HUES6 (cell line): Measurements from ENCODE around the gene C4BPB.

Experiments
- H3K27ac ChIP-seq: 2 replicates; pipeline ENCODE4 v1.7.0; 2013; ENCODE audit warnings: low read depth, mild to moderate bottlenecking, low read length, inconsistent platforms
- H3K27me3 ChIP-seq: 2 replicates; pipeline ENCODE4 v1.6.1; 2013; ENCODE audit warnings: low read length; ENCODE audit not compliant: control insufficient read depth, insufficient read depth
- H3K36me3 ChIP-seq: 2 replicates; pipeline ENCODE4 v1.6.1; 2013; ENCODE audit warnings: low read length; ENCODE audit not compliant: control insufficient read depth, insufficient read depth
- H3K4me1 ChIP-seq: 2 replicates; pipeline ENCODE4 v1.6.1; 2013; ENCODE audit warnings: low read length; ENCODE audit not compliant: control insufficient read depth, insufficient read depth
- H3K4me3 ChIP-seq: 2 replicates; pipeline ENCODE4 v1.5.1; 2013; ENCODE audit warnings: low read depth, low read length
- H3K9ac ChIP-seq: one replicate; pipeline ENCODE4 v1.6.1; 2013; ENCODE audit warnings: mild to moderate bottlenecking, low read length
- H3K9me3 ChIP-seq: 2 replicates; pipeline ENCODE4 v1.6.1; 2013; ENCODE audit warnings: low read depth, low read length; ENCODE audit not compliant: control insufficient read depth, insufficient read depth

The C4BPB gene

DNA sequence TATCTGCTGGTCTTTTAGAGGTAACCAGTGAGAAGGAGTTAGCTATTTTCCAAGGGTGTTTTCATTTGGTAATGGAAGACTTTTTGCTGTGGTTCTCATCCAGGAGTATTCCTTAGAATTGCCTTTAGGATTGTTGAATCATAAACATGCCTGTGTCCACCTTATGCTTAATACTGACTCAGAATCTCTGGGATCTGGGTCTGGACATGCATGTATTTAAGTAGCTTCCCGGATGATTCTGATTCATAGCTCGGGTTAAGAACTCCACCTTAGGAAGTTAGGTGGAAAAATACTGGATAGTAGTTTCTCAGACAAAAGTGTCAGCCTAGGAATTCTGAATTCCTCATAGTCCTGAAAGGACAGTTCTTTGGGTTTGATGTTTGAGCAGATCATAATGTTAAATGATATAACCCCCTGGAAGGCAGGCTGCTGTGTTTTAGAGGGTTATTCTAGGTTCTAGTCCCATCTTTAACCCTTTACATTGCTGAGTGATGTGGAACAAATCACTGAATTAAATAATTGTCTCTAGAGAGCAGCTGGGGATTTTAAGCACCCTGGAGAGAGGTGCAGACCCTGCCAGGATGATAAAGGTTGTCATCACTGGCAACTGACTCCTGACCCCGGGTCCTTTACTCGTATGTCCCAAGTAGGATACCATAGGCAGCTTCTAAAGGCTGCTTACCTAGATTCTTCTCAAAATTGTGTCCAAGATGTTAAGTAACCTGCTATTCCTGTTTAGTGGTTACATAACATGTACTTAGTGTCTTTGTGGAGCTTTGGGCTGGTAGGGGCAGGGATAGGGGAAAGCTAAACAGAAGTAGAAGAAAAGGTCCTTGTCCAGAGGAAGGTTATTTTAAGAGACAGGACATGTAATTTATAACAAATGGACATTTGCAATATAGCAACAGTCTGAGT is 14.5 kb upstream of the C4BPB start:
- 0 out of 2 replicates have a peak, but pooled peaks cover 4% of the 10 kb centered on the region for H3K4me1 ChIP-seq
- H3K27ac ChIP-seq: no peak overlapping the region
- peaks cover 46% of the 10 kb centered on the region for H3K36me3 ChIP-seq
- H3K4me3 ChIP-seq: no peak overlapping the region
- H3K27me3 ChIP-seq: no peaks in the 10 kb centered on the region
- no peaks in the 10 kb centered on the region for H3K9me3 ChIP-seq
- H3K9ac ChIP-seq: no peak overlapping the region

DNA sequence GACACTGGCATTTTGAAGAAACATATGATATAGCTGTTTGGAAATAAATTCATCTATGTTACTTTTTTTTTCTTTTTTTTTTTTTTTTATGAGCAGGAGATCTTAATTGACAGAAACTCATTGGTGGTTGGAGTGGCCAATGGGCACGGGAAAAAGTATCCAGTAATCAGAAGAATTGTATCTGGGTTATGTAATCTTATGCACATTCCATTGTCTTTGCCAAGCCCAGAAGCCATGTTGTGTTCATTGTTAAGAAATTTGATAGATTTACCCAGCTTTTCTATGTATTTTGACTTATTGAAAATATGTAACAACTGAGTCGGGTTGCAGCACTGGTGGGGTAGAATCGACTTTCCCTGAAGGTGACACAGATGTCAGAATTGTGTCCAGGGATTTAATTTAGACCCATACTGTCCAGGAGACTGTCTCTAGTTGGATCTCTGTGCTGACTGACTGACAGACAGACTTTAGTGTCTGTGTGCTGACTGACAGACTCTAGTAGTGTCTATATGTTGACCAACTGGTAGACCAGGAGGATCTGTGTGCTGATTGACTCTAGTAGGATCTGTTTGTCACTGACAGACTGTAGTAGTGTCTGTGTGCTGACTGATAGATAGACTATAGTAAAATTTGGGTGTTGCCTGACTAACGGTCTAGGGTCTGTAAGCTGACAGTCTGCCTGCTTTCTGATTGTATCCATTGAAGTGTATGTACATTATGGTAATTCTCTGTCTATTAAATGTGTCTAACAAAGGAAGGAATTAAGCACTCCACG is 12.3 kb upstream of the C4BPB start:
- Histone ChIP-seq H3K27ac (no peak overlapping the region), H3K4me3 (no peak overlapping the region), H3K9ac (no peak overlapping the region), H3K4me1 (0 out of 2 replicates have a peak, but pooled peaks cover 4% of the 10 kb centered on the region), H3K36me3 (peaks cover 25% of the 10 kb centered on the region), H3K27me3 (no peaks in the 10 kb centered on the region), H3K9me3 (no peaks in the 10 kb centered on the region)

DNA sequence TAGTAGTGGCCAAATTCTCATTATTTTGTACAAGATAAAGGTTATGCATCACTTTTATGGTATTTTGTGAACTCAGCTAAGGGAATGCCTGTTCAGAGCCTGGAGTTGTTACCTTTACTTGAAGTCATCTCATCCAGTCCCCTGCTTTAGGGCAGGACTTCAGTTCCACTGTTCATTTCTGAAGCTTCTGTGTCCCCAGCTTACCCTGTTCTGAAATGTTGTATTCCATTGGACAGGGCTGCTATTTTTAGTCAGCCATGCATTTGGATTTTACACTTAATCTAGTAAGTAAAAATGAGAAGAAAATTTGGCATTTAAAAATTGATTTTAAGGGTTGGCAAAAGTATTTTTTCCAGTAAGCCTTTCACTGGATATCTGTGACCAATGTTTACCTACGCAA is 11.6 kb upstream of the C4BPB start:
- H3K27ac ChIP-seq: no peak overlapping the region
- no peak overlapping the region for H3K4me3 ChIP-seq
- H3K36me3 ChIP-seq: peaks cover 19% of the 10 kb centered on the region
- no peaks in the 10 kb centered on the region for H3K27me3 ChIP-seq
- 0 out of 2 replicates have a peak, but pooled peaks cover 4% of the 10 kb centered on the region for H3K4me1 ChIP-seq
- no peaks in the 10 kb centered on the region for H3K9me3 ChIP-seq
- H3K9ac ChIP-seq: no peak overlapping the region

DNA sequence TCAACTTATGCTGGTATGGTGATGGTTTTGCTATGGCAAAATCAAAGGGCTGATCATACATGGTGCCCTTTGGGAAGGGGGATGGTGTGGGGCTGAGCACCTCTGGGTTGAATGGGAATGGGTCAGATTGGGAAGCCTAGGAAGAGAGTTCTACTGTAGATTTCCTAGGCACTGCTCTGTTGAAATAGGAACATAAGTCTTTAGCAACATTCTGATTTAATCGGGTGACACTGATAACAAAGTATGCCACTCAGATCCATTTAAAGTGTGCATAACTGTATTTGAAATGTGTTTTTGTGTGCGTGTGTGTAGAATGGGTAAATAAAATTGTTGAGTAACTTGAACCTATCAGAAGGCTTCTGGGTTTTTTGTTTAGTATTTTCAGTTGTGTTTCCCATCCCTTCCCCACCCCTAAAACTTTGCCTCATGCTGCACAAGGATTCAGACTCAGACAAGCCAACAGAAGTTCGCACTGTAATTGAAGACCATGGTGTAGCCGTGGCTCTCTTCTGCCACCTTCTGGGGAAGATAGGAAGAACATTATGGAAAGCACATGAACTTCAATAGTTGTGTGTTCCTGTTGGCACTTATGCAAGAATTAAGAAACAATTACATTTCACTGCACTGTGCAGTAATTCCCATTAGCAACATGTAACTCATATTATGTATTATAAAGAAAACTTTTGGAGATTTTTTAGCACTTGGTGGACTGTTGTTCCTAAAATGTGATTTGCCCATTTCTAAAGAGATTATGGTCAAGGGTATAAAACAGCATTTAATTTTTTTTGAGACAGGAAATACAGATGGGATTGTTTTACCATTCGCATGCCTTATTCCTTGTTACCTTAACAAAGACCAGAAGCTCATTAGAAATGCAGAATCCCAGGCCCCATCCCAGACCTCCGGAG is 10.9 kb upstream of the C4BPB start:
- no peaks in the 10 kb centered on the region for H3K9me3 ChIP-seq
- H3K27me3 ChIP-seq: no peaks in the 10 kb centered on the region
- 0 out of 2 replicates have a peak, but pooled peaks cover 4% of the 10 kb centered on the region for H3K4me1 ChIP-seq
- H3K4me3 ChIP-seq: no peak overlapping the region
- no peak overlapping the region for H3K27ac ChIP-seq
- H3K9ac ChIP-seq: no peak overlapping the region
- peaks cover 12% of the 10 kb centered on the region for H3K36me3 ChIP-seq

DNA sequence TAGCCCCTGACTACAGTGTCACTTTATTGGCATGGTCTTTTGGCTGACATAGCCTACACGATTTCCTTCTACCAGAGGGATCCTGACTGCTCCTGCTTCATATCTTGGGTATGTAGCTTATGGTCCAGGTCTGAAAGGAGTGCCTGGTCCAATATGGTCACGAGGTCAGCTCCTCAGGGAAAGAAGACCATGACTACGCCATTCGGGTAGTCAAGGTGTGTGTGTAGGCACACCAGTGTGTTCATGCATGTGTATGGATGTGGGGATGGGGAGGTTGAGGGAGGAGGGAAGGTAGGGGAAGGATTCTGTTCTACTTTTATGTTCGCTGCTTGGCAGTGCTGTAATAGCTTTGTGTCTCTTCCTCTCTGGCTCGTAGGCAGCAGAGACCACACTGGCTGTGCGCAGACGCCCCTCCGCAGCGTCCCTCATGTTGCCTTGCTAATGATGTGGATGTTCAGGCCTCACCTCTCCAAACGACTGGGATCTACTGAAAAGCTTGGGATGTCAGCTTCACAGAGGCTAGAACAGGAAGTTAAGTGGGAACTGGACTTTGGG is 10.0 kb upstream of the C4BPB start:
- H3K9ac ChIP-seq: no peak overlapping the region
- no peaks in the 10 kb centered on the region for H3K9me3 ChIP-seq
- H3K4me1 ChIP-seq: 0 out of 2 replicates have a peak, but pooled peaks cover 4% of the 10 kb centered on the region
- H3K36me3 ChIP-seq: 0 out of 2 replicates have a peak, but pooled peaks cover 9% of the 10 kb centered on the region
- no peaks in the 10 kb centered on the region for H3K27me3 ChIP-seq
- H3K27ac ChIP-seq: no peak overlapping the region
- no peak overlapping the region for H3K4me3 ChIP-seq

DNA sequence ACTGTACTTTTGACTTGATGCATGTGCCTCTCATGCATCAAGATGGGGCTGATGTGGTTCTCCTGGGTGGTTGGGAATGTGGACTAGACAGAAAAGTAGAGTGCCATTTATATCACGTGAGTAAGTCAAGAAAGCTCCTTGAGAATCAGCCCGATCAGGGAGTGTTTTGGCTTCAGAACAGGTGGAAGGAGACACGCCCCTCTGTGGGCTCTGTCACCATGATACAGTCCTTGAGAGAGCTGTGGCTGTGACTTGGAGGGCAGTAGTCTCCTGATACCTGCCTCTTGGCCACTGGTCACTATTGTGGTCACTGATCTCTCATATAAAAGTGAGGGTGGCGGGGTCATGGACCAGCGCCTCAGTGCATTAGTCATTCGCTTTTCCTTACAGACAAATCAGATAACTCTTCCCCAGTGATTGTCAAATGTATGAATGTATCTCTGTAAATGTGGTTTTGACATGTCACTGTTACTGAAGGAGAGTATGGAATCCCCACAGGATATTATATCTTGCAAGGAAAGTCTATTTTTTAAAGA is 8.9 kb upstream of the C4BPB start:
- H3K36me3 ChIP-seq: 0 out of 2 replicates have a peak, but pooled peaks cover 9% of the 10 kb centered on the region
- peaks cover 4% of the 10 kb centered on the region; the same call in 1 of the 2 replicates for H3K4me1 ChIP-seq
- no peaks in the 10 kb centered on the region for H3K27me3 ChIP-seq
- no peaks in the 10 kb centered on the region for H3K9me3 ChIP-seq
- no peak overlapping the region for H3K9ac ChIP-seq
- no peak overlapping the region for H3K27ac ChIP-seq
- H3K4me3 ChIP-seq: no peak overlapping the region

DNA sequence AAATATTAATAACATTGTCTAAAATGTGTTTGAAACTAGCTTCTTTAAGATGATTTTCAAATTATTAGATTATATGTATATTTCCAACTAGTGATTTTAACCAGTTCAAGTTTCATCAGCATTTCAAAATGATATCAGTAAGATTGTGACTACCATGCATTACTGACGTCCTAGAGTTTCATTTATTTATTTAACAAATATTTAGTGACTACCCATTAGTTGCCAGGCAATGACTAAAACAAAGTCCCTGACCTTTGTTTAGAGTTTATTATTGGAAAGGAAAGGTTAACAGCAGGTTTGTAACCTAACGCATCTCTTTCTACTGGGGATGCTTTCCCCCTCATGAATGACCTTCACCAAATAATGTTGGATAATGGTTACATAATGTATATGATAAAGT is 7.6 kb upstream of the C4BPB start:
- Histone ChIP-seq H3K4me3 (no peak overlapping the region), H3K27me3 (no peaks in the 10 kb centered on the region), H3K36me3 (0 out of 2 replicates have a peak, but pooled peaks cover 5% of the 10 kb centered on the region), H3K4me1 (peaks cover 6% of the 10 kb centered on the region; the same call in 1 of the 2 replicates), H3K9me3 (no peaks in the 10 kb centered on the region), H3K27ac (no peak overlapping the region), H3K9ac (no peak overlapping the region)

DNA sequence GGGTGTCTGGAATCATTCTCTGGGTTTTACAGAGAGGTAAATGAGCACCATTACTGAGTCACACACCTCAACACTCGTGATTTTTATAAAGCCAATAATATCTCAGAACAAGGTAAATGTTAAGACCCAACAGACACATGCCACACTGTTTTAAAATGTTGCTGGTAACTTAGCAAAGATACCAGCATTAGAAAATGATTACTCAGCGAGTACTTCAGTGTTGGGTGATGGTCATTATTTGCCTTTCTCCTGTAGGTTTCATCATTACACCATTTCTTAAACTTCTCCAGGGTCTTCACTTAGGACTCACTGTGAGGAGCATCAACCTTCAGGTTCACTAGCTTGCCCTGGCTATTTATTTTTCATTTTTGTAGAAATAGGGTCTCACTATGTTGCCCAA is 6.9 kb upstream of the C4BPB start:
- Histone ChIP-seq H3K4me1 (peaks cover 6% of the 10 kb centered on the region; the same call in 1 of the 2 replicates), H3K27me3 (no peaks in the 10 kb centered on the region), H3K36me3 (0 out of 2 replicates have a peak, but pooled peaks cover 5% of the 10 kb centered on the region), H3K4me3 (no peak overlapping the region), H3K9ac (no peak overlapping the region), H3K9me3 (no peaks in the 10 kb centered on the region), H3K27ac (no peak overlapping the region)

DNA sequence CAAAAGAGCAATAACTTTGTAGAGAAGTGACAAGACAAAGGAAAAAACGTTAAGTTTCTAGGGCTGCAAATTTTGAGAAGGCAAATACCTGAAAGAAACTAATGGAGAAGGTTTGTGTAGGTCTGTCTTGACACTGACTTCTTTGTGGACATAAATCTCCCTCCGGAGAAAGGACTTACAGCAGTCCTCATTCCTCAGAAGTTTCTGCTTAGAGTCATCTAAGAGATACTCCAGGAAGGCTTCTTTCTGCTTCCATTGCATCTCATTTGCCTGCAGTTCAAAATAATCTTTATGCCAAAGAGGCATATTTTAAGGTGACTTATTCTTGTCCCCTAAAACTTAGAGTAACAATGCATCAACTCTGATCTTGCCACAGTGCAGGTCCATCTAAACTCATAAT is 4.4 kb upstream of the C4BPB start:
- Histone ChIP-seq H3K27ac (no peak overlapping the region), H3K9ac (no peak overlapping the region), H3K4me1 (peaks cover 6% of the 10 kb centered on the region; the same call in 1 of the 2 replicates), H3K27me3 (no peaks in the 10 kb centered on the region), H3K36me3 (no peaks in the 10 kb centered on the region), H3K4me3 (0 out of 2 replicates have a peak overlapping the region, but pooled peaks have one; percentile 6), H3K9me3 (no peaks in the 10 kb centered on the region)

DNA sequence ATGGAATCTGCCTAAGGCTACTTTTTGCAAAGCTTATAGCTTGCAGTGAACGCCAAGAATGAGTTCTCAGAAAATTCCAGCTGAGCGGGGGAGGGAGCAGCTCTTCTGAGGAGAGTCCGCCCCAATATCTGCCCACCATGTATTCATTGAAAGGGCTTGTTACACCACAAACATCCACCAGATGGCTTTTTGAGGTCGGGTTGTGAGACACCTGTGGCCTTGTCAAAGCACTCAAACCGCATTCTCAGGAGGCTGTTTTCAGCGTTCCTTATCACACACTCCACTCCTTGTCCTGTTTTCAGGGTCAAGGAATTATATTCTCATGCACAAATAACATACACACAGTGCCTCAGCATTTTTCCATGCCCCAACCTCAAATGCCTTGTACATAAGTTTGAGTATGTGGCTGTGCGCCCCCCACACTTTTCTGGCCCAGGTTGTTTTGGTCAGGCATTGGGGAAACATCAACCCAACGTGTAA is 3.9 kb upstream of the C4BPB start:
- Histone ChIP-seq H3K27ac (no peak overlapping the region), H3K4me3 (0 out of 2 replicates have a peak overlapping the region, but pooled peaks have one; percentile 6), H3K36me3 (no peaks in the 10 kb centered on the region), H3K27me3 (no peaks in the 10 kb centered on the region), H3K9ac (no peak overlapping the region), H3K9me3 (no peaks in the 10 kb centered on the region), H3K4me1 (peaks cover 6% of the 10 kb centered on the region; the same call in 1 of the 2 replicates)
